ENCODE results near the gene KCTD5.
A peak's percentile ranks its signal among the peaks of the same experiment; 100 is the strongest.
"Not testable (repeated sequence)": the region's sequence is repeated elsewhere in the genome, so short reads cannot be mapped to it uniquely, and the experiment has no call there.

KCTD5 gene

DNA sequence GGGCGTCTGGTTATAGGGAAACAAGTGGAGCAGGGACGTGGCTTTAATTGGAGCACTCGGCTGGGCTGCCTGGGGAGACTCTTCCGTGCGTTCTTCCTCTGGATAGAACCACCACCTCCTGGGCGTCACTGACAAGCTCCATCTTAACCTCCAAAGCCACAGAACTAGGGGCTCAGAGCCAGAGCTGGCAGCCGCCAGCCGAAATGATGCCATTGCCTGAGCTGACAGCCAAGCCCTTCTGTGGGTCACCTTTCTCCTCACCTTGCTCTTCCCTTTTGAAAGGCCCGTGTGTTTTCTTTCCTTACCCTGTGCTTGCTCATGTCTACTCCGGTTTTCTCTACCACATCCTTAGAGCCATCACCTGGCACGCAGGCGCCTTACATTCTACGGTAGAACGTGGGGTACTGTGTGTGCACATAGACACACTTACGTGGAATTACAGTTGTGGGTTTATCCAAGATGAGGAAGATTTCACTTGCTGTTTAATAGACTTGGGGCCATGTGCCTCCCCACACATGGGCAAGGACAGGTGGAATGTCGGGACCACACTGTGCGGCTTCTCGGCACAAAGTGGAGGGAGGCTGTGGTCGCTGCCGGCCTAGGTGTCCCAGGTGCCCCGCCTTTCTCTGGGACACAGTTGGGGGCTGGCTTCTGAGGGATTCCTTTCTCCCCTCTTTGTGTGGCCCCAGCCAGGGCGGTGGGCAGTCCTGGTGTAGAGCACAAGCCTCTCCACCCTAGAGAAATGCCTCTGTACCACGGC lies 3.9 kb upstream of the KCTD5 start:
- H3K4me1 ChIP-seq (ENCODE audit: control insufficient read depth, insufficient read depth, low read length); H3K27ac ChIP-seq (ENCODE audit: low read depth, low read length); H3K4me3 ChIP-seq (ENCODE audit: low read length); H3K36me3 ChIP-seq (ENCODE audit: control insufficient read depth, insufficient read depth, low read length); H3K9ac ChIP-seq (ENCODE audit: low read length); H3K27me3 ChIP-seq (ENCODE audit: control insufficient read depth, insufficient read depth, low read length): not testable (repeated sequence)

GRCh38 chr16:2679902-2680301 lies 2.4 kb upstream of the KCTD5 start:
- not testable (repeated sequence) for H3K27ac ChIP-seq (ENCODE audit: low read depth, low read length); H3K9ac ChIP-seq (ENCODE audit: low read length); H3K27me3 ChIP-seq (ENCODE audit: control insufficient read depth, insufficient read depth, low read length)

GRCh38 chr16:2680360-2680759 lies 2.0 kb upstream of the KCTD5 start:
- H3K4me3 ChIP-seq (ENCODE audit: low read length); H3K27ac ChIP-seq (ENCODE audit: low read depth, low read length); H3K9ac ChIP-seq (ENCODE audit: low read length); H3K36me3 ChIP-seq (ENCODE audit: control insufficient read depth, insufficient read depth, low read length); H3K27me3 ChIP-seq (ENCODE audit: control insufficient read depth, insufficient read depth, low read length); H3K4me1 ChIP-seq (ENCODE audit: control insufficient read depth, insufficient read depth, low read length): not testable (repeated sequence)

More at GRCh38 chr16:2679902-2680301, 2.4 kb upstream of the KCTD5 start:
- not testable (repeated sequence) for H3K4me1 ChIP-seq (ENCODE audit: control insufficient read depth, insufficient read depth, low read length); H3K36me3 ChIP-seq (ENCODE audit: control insufficient read depth, insufficient read depth, low read length); H3K4me3 ChIP-seq (ENCODE audit: low read length)

DNA sequence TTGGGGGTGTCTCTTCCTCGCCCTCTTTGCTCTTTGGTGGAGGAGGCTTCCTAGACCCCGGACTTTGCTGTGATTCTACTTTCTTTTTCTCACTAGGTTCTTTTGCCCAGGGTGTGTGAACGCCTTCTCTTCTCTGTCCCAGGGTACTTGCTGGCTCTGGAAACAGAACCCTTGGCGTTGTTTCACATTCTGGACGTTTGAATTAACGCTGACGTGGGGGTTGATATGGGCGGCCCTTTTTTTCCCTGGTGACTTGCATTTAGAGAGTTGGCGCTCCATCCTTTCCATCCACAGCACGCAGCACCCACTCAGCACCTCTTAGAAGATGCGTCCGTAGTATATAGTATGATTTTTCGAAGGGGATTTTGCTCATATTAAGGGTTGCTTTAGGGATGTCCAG lies 718 bp downstream of the KCTD5 start:
- not testable (repeated sequence) for H3K27me3 ChIP-seq (ENCODE audit: control insufficient read depth, insufficient read depth, low read length); H3K4me1 ChIP-seq (ENCODE audit: control insufficient read depth, insufficient read depth, low read length); H3K36me3 ChIP-seq (ENCODE audit: control insufficient read depth, insufficient read depth, low read length)
- peak overlapping the region; percentile 90 for H3K4me3 ChIP-seq (ENCODE audit: low read length)
- peak overlapping the region; percentile 59 for H3K9ac ChIP-seq (ENCODE audit: low read length)
- peak overlapping the region; percentile 69 for H3K27ac ChIP-seq (ENCODE audit: low read depth, low read length)

DNA sequence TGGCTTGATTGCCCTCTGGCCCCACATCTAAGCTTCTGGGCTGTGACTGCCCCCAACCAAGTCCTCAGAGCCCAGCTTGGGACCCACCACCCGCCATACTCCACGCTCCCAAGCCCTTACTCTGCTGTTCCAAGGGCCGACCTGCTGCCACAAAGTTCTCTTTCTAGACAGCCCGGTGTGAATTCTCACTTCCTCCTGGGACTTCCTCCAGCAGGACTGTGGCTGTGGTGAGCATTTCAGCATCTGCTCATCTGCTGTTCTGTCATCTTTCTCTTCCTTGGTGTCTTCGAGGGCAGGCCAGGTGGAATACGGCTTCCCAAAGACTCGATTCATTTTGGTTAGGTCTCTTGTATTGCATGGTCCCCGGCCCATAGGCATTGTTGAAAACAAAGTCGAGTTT lies 3.8 kb downstream of the KCTD5 start:
- H3K9ac ChIP-seq (ENCODE audit: low read length); H3K4me1 ChIP-seq (ENCODE audit: control insufficient read depth, insufficient read depth, low read length); H3K4me3 ChIP-seq (ENCODE audit: low read length); H3K27ac ChIP-seq (ENCODE audit: low read depth, low read length); H3K36me3 ChIP-seq (ENCODE audit: control insufficient read depth, insufficient read depth, low read length); H3K27me3 ChIP-seq (ENCODE audit: control insufficient read depth, insufficient read depth, low read length): not testable (repeated sequence)

DNA sequence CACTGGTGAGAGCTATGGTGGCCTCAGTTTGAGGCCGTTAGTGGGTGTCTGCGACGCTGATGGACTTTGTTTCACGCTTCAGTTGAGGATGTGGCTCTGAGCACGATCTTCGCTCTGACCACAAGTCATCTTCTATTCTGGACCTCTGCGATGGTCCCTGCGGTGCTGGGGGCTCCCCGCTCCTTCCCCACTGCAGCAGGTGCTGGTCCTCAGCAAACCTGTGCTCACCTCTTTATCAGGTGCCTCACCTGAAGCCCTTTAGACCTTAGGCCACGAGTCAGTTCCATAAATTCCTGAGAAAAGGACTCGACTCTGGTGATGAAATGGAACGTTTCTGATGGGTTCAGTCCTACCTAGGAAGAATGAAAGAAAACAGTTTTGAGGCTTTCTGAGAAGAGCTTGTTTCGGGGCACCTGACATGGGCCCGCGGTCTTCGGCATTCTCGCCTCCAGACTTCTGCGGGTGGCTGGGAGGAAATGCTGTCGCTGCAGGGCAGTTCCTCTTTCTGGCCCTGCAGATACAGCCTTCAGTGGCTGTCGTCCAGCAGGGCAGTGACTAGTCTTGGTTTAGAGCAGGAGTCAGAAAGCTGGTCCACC lies 4.7 kb downstream of the KCTD5 start:
- Histone ChIP-seq H3K27me3 (ENCODE audit: control insufficient read depth, insufficient read depth, low read length) (no peaks in the 10 kb centered on the region), H3K36me3 (ENCODE audit: control insufficient read depth, insufficient read depth, low read length) (peaks cover 1% of the 10 kb centered on the region), H3K4me3 (ENCODE audit: low read length) (peak overlapping the region; percentile 15), H3K4me1 (ENCODE audit: control insufficient read depth, insufficient read depth, low read length) (peaks cover 3% of the 10 kb centered on the region), H3K9ac (ENCODE audit: low read length) (no peak overlapping the region), H3K27ac (ENCODE audit: low read depth, low read length) (no peak overlapping the region)

DNA sequence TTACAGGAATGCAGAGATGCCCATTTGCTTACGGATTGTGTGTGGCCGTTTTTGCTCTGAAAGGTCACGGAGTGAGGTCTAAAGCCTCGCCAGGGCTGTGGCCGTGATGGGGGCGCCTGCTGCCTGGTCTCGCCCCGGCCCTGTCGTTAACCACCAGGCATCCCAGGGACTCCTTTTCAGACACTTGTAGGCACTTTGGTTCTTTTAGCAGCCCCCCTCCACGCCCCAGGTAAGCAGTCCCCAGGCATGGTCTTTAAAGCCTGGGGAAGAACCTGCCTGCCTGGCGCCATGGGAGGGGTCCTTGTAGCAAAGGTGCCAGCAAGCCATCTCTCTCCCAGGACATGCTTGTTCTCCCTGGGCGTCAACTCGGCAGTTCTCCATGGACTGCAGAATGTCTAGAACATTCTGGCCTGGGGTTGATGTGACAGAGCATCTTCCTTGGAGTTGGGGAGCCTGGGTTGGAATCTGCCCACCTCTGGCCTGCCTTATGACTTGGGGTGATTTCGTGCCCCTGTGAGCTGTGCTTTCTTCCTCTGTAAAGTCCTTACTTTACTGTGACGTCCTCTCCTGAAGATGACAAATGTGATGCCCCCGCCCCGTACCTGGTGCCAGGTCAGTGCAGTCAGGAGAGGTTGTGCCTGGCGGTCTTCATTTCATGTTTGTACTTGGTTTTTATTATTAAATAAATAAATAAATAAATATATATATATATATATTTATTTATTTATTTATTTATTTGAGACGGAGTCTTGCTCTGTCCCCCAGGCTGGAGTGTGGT lies 5.4 kb downstream of the KCTD5 start:
- no peak overlapping the region for H3K9ac ChIP-seq (ENCODE audit: low read length)
- H3K4me1 ChIP-seq (ENCODE audit: control insufficient read depth, insufficient read depth, low read length): peaks cover 3% of the 10 kb centered on the region
- peaks cover 3% of the 10 kb centered on the region for H3K36me3 ChIP-seq (ENCODE audit: control insufficient read depth, insufficient read depth, low read length)
- no peak overlapping the region for H3K4me3 ChIP-seq (ENCODE audit: low read length)
- H3K27ac ChIP-seq (ENCODE audit: low read depth, low read length): no peak overlapping the region
- no peaks in the 10 kb centered on the region for H3K27me3 ChIP-seq (ENCODE audit: control insufficient read depth, insufficient read depth, low read length)

- H3K27ac ChIP-seq (ENCODE audit: low read depth, low read length); H3K36me3 ChIP-seq (ENCODE audit: control insufficient read depth, insufficient read depth, low read length); H3K9ac ChIP-seq (ENCODE audit: low read length); H3K4me3 ChIP-seq (ENCODE audit: low read length); H3K4me1 ChIP-seq (ENCODE audit: control insufficient read depth, insufficient read depth, low read length); H3K27me3 ChIP-seq (ENCODE audit: control insufficient read depth, insufficient read depth, low read length): not testable (repeated sequence)
Measured at GRCh38 chr16:2689422-2689821, 7.1 kb downstream of the KCTD5 start.

DNA sequence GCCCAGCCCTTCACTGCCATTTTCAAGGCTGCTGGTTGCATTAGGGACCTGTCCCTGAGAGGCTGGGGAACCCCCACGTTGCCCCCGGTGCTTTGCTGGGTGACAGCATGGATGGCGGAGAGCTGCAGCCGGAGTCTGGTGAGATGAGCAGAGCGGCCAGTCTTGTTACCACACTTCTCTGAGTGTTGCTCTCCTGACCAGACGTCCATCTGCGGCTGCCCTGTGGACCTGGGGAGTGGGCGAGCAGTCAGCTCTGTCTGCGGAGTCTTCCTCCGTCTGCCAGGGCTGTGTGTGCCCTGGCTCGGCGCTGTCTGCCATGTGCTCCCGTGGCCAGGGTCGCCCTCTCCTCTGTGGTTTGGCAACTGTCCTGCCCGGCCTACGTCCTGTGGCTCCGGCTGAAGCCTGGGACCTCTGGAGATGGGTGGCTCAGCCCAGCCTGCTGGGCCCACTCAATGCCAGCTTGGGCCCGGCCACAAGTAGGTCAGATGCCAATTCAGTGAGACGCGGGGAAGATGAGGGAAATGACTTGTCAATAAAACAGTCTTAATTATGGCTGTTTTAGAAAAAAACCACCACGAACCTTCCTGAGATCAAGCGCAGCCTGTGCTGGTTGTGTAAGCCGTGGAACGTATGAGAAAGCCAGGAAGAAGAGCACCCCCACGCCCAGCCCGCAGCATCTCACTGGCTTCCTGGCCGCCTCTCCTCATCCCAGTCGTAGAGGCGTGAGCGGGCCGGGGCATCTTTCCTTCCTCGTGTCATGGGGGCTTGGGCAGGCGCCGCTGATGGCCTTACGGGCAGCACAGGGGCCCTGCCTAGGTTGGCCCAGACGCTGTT lies 7.9 kb downstream of the KCTD5 start:
- H3K4me1 ChIP-seq (ENCODE audit: control insufficient read depth, insufficient read depth, low read length): peaks cover 5% of the 10 kb centered on the region
- H3K27me3 ChIP-seq (ENCODE audit: control insufficient read depth, insufficient read depth, low read length): no peaks in the 10 kb centered on the region
- H3K27ac ChIP-seq (ENCODE audit: low read depth, low read length): no peak overlapping the region
- no peak overlapping the region for H3K4me3 ChIP-seq (ENCODE audit: low read length)
- H3K36me3 ChIP-seq (ENCODE audit: control insufficient read depth, insufficient read depth, low read length): peaks cover 3% of the 10 kb centered on the region
- no peak overlapping the region for H3K9ac ChIP-seq (ENCODE audit: low read length)

DNA sequence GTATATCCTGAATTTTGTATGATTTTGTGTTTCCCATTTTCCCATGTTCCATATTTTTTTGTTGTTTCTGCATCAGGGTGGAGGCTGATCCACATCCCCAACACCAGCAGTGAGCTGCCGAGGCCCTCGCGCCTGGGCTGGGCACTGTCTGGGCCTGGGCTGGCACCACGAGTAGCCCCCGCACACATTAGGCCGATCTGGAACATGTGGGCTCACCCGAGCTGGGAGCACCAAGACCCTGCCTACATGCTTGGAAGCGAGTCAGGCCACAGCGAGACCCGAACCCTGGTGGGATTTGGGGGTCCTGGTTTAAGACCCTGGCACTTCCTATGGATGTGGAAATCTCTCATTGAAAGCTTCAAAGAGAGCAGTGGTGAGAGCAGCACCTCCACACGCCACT lies 8.5 kb downstream of the KCTD5 start:
- Histone ChIP-seq H3K4me3 (ENCODE audit: low read length) (no peak overlapping the region), H3K36me3 (ENCODE audit: control insufficient read depth, insufficient read depth, low read length) (peaks cover 3% of the 10 kb centered on the region), H3K27ac (ENCODE audit: low read depth, low read length) (no peak overlapping the region), H3K27me3 (ENCODE audit: control insufficient read depth, insufficient read depth, low read length) (no peaks in the 10 kb centered on the region), H3K9ac (ENCODE audit: low read length) (no peak overlapping the region), H3K4me1 (ENCODE audit: control insufficient read depth, insufficient read depth, low read length) (peaks cover 5% of the 10 kb centered on the region)

DNA sequence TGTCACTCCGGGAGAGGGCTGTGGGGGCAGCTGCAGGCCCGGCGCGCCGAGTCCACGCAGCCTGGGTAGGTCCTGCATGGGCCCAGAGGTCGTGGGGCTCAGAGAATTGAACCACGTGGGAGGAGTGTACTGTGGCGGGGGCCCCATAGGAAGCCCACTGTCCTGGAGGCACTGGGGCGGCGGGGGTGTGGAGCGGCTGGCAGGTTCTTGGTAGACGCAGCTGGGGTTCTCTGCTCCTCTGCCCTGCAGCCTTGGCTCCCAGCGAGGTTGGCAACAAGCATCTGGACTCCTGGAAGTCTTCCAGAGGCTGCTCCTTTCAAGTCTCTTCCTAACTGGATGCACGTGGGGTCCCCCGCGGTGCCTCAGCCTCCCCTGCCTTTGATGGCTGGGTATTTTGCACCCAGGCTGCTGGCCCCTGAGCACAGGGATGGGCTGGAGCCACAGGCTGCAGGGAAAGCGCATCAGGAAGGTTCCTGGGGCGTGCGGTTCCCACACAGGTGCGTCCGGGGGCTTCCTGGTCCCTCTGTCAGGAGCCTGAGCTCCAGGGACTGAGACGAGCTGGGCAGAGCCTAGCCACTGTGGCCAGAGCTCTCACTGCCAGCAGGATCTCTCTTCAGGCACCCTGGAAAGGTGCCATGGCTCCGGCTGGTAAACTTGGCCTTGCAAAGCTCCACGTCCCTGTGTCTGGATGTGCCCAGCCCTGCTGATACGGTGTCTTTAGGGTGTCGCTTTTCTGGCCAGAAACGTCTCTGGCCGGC lies 9.3 kb downstream of the KCTD5 start:
- Histone ChIP-seq H3K4me3 (ENCODE audit: low read length) (no peak overlapping the region), H3K36me3 (ENCODE audit: control insufficient read depth, insufficient read depth, low read length) (peaks cover 3% of the 10 kb centered on the region), H3K27me3 (ENCODE audit: control insufficient read depth, insufficient read depth, low read length) (no peaks in the 10 kb centered on the region), H3K9ac (ENCODE audit: low read length) (no peak overlapping the region), H3K27ac (ENCODE audit: low read depth, low read length) (peak overlapping the region; percentile 29), H3K4me1 (ENCODE audit: control insufficient read depth, insufficient read depth, low read length) (peaks cover 5% of the 10 kb centered on the region)

Data from rectal smooth muscle tissue (tissue), 1 donor.